ENCODE results near the gene MC1R. TPM values are rescaled to one million over a fixed set of nuclear protein-coding genes. Genes with fewer than 3 reads are reported as not detected.

The MC1R gene
- total and polyA plus RNA-seq, 2 of the 4 experiments (the other 2 are of a cell fraction): 3.8 to 9.5 TPM

DNA sequence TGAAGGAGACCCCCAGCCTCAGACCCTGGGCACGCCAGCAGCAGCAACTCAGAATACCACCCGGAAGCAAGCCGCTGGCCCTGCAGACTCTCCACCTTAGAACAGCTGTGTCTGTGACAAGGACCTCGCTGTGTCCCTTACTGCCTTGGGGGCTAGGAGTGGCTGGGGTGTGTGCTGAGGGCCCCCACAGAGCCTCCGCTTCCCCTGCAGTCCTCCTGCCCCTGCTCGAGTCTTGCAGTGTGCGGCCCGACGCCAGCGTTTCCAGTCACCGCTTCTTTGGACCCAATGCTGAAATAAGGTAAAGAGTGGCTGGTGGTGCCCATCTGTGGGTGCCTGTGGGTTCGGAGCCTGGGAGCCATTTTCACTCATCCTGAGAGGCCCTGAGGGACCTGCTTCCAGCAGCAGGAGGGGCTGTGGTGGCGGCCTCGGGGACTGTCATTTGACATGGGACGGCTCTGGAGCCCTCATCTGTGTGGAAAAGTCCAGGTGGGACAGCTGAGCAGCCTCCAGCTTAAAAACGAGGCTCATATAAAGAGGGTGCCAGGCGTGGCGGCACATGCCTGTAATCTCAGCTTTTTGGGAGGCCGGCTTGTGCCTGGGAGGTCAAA, 14.7 kb upstream of the MC1R start:
- no peak overlapping the region for H3K4ac ChIP-seq (ENCODE audit: low read depth, low read length)
- H3K9ac ChIP-seq (ENCODE audit: low read depth, low read length): no peak overlapping the region
- CTCF ChIA-PET: no interaction called here
- no peak overlapping the region for H3K4me2 ChIP-seq (ENCODE audit: low read depth, low read length)
- no peaks in the 10 kb centered on the region for H3K4me1 ChIP-seq (ENCODE audit: control insufficient read depth, insufficient read depth, low read length)
- H4K5ac ChIP-seq (ENCODE audit: low read depth, low read length): no peak overlapping the region
- H3K36me3 ChIP-seq (ENCODE audit: control insufficient read depth, insufficient read depth, low read length): peaks cover 73% of the 10 kb centered on the region
- no peak overlapping the region for H3K23ac ChIP-seq (ENCODE audit: low read depth, low read length)
- no peak overlapping the region for H2BK15ac ChIP-seq (ENCODE audit: low read depth, low read length)
- H4K20me1 ChIP-seq (ENCODE audit: insufficient read depth, low read length): no peaks in the 10 kb centered on the region; the same call in none of the 2 replicates
- POLR2A ChIA-PET (ENCODE audit: unreplicated experiment): no interaction called here
- H2AFZ ChIP-seq (replicated peaks; ENCODE audit: low read length, poor library complexity): no peak overlapping the region
- H3K9me3 ChIP-seq (ENCODE audit: control insufficient read depth, insufficient read depth, low read length): no peaks in the 10 kb centered on the region
- H3K9me1 ChIP-seq (ENCODE audit: insufficient read depth, low read length): no peaks in the 10 kb centered on the region
- H3K14ac ChIP-seq (replicated peaks; ENCODE audit: low read depth, low read length): no peak overlapping the region
- intact Hi-C loops (cut with micrococcal nuclease) (no loop called here), in situ Hi-C loops (cut with MboI; ENCODE audit: low sequenced_read_pairs) (no loop called here), dilution Hi-C loops (cut with HindIII; ENCODE audit: low sequenced_read_pairs, unreplicated experiment) (no loop called here)
- H3K4me3 ChIP-seq (ENCODE audit: insufficient read depth, low read depth, low read length): no peak overlapping the region
- H2BK20ac ChIP-seq (ENCODE audit: low read depth, low read length): no peak overlapping the region
- no peak overlapping the region for H2AK5ac ChIP-seq (ENCODE audit: low read depth, low read length)
- H2BK5ac ChIP-seq (ENCODE audit: low read depth, low read length, poor library complexity, severe bottlenecking): no peak overlapping the region
- TF ChIP-seq BHLHE40 (IDR thresholded peaks at IDR 0.05; ENCODE audit: low read depth, low read length) (no peak), CHD1 (IDR thresholded peaks at IDR 0.05; ENCODE audit: low read depth, low read length) (no peak), NFE2L2 (IDR thresholded peaks at IDR 0.05; ENCODE audit: low read depth, low read length) (no peak), RFX5 (IDR thresholded peaks at IDR 0.05; ENCODE audit: low read depth, low read length) (no peak), MXI1 (IDR thresholded peaks at IDR 0.05; ENCODE audit: borderline replicate concordance, low read depth, low read length) (no peak), SMC3 (IDR thresholded peaks at IDR 0.05; ENCODE audit: low read depth, low read length) (no peak), CEBPB (IDR thresholded peaks at IDR 0.05; ENCODE audit: low read depth, low read length) (no peak), MAZ (IDR thresholded peaks at IDR 0.05; ENCODE audit: borderline replicate concordance, low read depth, low read length) (no peak), CTCF (conservative IDR thresholded peaks at IDR 0.05; ENCODE audit: low read depth, low read length) (no peak), RAD21 (IDR thresholded peaks at IDR 0.05; ENCODE audit: low read length) (no peak), POLR2A (IDR thresholded peaks at IDR 0.05; ENCODE audit: low read depth, low read length) (no peak), MAFK (IDR thresholded peaks at IDR 0.05; ENCODE audit: low read depth, low read length) (no peak), USF2 (IDR thresholded peaks at IDR 0.05; ENCODE audit: low read depth, low read length) (no peak), FOS (IDR thresholded peaks at IDR 0.05; ENCODE audit: low read depth, low read length) (no peak)
- H3K27ac ChIP-seq (ENCODE audit: insufficient read depth, low read length): no peak overlapping the region
- no peak overlapping the region for H4K91ac ChIP-seq (ENCODE audit: insufficient read depth, low read depth, low read length)
- H2AK9ac ChIP-seq (replicated peaks; ENCODE audit: low read depth, low read length, poor library complexity): no peak overlapping the region
- no peak overlapping the region for H4K8ac ChIP-seq (ENCODE audit: low read depth in 2 of 2, low read length in 2 of 2)
- peaks cover 3 to 13% of the 10 kb centered on the region in 2 experiments for H3K79me1 ChIP-seq (ENCODE audit: low read depth in 1 of 2, low read length in 2 of 2)
- WGBS, 2 experiments (ENCODE audit: extremely low coverage in 2 of 2, insufficient read length in 1 of 2): 100% methylated on average over 2 of the region's 19 CpGs; no CpG with 5 or more reads in 1 of the 2 experiments
- no peaks in the 10 kb centered on the region for H3K27me3 ChIP-seq (ENCODE audit: control insufficient read depth, insufficient read depth, low read length)
- H2BK120ac ChIP-seq (ENCODE audit: low read depth, low read length): no peak overlapping the region
- DNase-seq: no peak
- H3K56ac ChIP-seq (ENCODE audit: extremely low read depth, insufficient read depth, low read length): no peak overlapping the region
- no peak for ATAC-seq (ENCODE audit: low read depth)
- no peak overlapping the region for H3K18ac ChIP-seq (ENCODE audit: low read depth, low read length)
- no TSS peak for BruUV-seq (replicated peaks)

Measured in IMR-90 (cell line).